ENCODE data around the gene AGTRAP.
A peak's percentile ranks its signal among the peaks of the same experiment; 100 is the strongest.

GRCh38 chr1:11691928-11692711 is 43.8 kb upstream of the AGTRAP start:
- TF ChIP-seq EZH2 (IDR thresholded peaks at IDR 0.05; ENCODE audit: low read length, missing control alignments): peak; percentile 97
- TF ChIP-seq, protein P1, sequence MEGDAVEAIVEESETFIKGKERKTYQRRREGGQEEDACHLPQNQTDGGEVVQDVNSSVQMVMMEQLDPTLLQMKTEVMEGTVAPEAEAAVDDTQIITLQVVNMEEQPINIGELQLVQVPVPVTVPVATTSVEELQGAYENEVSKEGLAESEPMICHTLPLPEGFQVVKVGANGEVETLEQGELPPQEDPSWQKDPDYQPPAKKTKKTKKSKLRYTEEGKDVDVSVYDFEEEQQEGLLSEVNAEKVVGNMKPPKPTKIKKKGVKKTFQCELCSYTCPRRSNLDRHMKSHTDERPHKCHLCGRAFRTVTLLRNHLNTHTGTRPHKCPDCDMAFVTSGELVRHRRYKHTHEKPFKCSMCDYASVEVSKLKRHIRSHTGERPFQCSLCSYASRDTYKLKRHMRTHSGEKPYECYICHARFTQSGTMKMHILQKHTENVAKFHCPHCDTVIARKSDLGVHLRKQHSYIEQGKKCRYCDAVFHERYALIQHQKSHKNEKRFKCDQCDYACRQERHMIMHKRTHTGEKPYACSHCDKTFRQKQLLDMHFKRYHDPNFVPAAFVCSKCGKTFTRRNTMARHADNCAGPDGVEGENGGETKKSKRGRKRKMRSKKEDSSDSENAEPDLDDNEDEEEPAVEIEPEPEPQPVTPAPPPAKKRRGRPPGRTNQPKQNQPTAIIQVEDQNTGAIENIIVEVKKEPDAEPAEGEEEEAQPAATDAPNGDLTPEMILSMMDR (conservative IDR thresholded peaks at IDR 0.05 in 1 of 2, IDR thresholded peaks at IDR 0.05 in 1 of 2; ENCODE audit: low read depth in 1 of 2, low read length in 2 of 2): no peak

Measured in fibroblast of lung (primary cell).